Naive thymus-derived CD4-positive, alpha-beta T cell (primary cell): Measurements from ENCODE around the gene TEX53. TPM values are rescaled to one million over a fixed set of nuclear protein-coding genes. Genes with fewer than 3 reads are reported as not detected.

ENCODE experiments used
- ATAC-seq: fragments of 150-1000 bp; cut with Tn5 transposase; 2 replicates; pipeline ENCODE4 v1.10.0; 2021; ENCODE audit warnings: mild to moderate bottlenecking, moderate library complexity
- CTCF ChIA-PET: fragments of 350-600 bp; sonication (Branson Sonifier 250); formaldehyde crosslinking; loops from one replicate; lab custom pipeline; 2021; ENCODE audit warnings: antibody characterized with exemption; lab: Charles Lee
- POLR2A ChIA-PET: fragments of 350-600 bp; sonication (Branson Sonifier 250); formaldehyde crosslinking; loops from one replicate; lab custom pipeline; 2021; ENCODE audit warnings: antibody characterized with exemption, inconsistent platforms; lab: Charles Lee
- DNase-seq, 9 donors: peaks; one replicate each; pipeline versions ENCODE4 v3.0.0 to v3.0.0-alpha.2; 2020 to 2022; ENCODE audit warnings: mixed read lengths in 1 of 9
- H3K27ac ChIP-seq: one replicate; pipeline ENCODE4 v1.7.0; 2013; ENCODE audit warnings: mild to moderate bottlenecking, low read depth, low read length, moderate library complexity
- H3K27me3 ChIP-seq, 2 donors: one replicate each; pipeline ENCODE4 v1.7.0; 2013; ENCODE audit warnings: low read length in 2 of 2, mild to moderate bottlenecking in 2 of 2, moderate library complexity in 2 of 2; ENCODE audit not compliant: control insufficient read depth in 2 of 2, insufficient read depth in 2 of 2
- H3K36me3 ChIP-seq, 3 experiments: 1 replicate in 2 of 3; 2 replicates in 1 of 3; pipeline ENCODE4 v1.7.0; 2013; ENCODE audit warnings: low read length in 3 of 3, mild to moderate bottlenecking in 3 of 3, moderate library complexity in 1 of 3; ENCODE audit not compliant: insufficient read depth in 3 of 3, control insufficient read depth in 2 of 3
- H3K4me1 ChIP-seq, 2 donors: one replicate each; pipeline ENCODE4 v1.7.0; 2013; ENCODE audit warnings: low read length in 2 of 2, mild to moderate bottlenecking in 2 of 2, moderate library complexity in 1 of 2; ENCODE audit not compliant: control insufficient read depth in 2 of 2, insufficient read depth in 2 of 2
- H3K4me3 ChIP-seq: 2 replicates; pipeline ENCODE4 v1.7.0; 2013; ENCODE audit warnings: mild to moderate bottlenecking, low read length
- H3K9me3 ChIP-seq, 3 experiments: 1 replicate in 2 of 3; 2 replicates in 1 of 3; pipeline ENCODE4 v1.7.0; 2013; ENCODE audit warnings: low read length in 3 of 3; ENCODE audit not compliant: control insufficient read depth in 2 of 3
- H3K27ac Mint-ChIP-seq, 9 donors: one replicate each; pipeline ENCODE4 v1.8.0; 2020 to 2022; ENCODE audit warnings: mixed read lengths in 9 of 9, mild to moderate bottlenecking in 8 of 9, moderate library complexity in 5 of 9, inconsistent platforms in 2 of 9
- H3K27me3 Mint-ChIP-seq, 5 donors: one replicate each; pipeline ENCODE4 v1.8.0; 2021 to 2022; ENCODE audit warnings: mixed read lengths in 5 of 5, mild to moderate bottlenecking in 1 of 5
- H3K36me3 Mint-ChIP-seq, 5 donors: one replicate each; pipeline ENCODE4 v1.8.0; 2020 to 2022; ENCODE audit warnings: mixed read lengths in 5 of 5, mild to moderate bottlenecking in 3 of 5, inconsistent platforms in 1 of 5
- H3K4me1 Mint-ChIP-seq, 7 donors: one replicate each; pipeline ENCODE4 v1.8.0; 2020 to 2022; ENCODE audit warnings: mixed read lengths in 7 of 7, mild to moderate bottlenecking in 3 of 7, inconsistent platforms in 1 of 7
- H3K4me3 Mint-ChIP-seq, 10 donors: one replicate each; pipeline ENCODE4 v1.8.0; 2020 to 2022; ENCODE audit warnings: mild to moderate bottlenecking in 10 of 10, mixed read lengths in 10 of 10, moderate library complexity in 6 of 10, inconsistent platforms in 2 of 10
- H3K9me3 Mint-ChIP-seq, 11 donors: one replicate each; pipeline ENCODE4 v1.8.0; 2020 to 2022; ENCODE audit warnings: mixed read lengths in 11 of 11, mild to moderate bottlenecking in 4 of 11, inconsistent platforms in 1 of 11, moderate library complexity in 1 of 11
- intact Hi-C, 2 donors: fragments of 100-400 bp; cut with micrococcal nuclease; formaldehyde crosslinking; loops; one replicate each; pipeline ENCODE4 v1.15.1; 2023
- polyA plus RNA-seq, 2 donors: library from polyadenylated mRNA; unstranded; fragments of 300-500 nt; fragmentation: Illumina TruSeq; gene quantifications; one replicate each; pipeline ENCODE4 v1.2.3, GENCODE V29; 2021
- total RNA-seq, 6 experiments: library from RNA in 5 of 6; stranded (reverse) in 5 of 6; gene quantifications; 1 replicate in 5 of 6; 2 replicates in 1 of 6; pipeline ENCODE4 v1.2.3 and lab custom pipeline; 2021 to 2026

The TEX53 gene
- total and polyA plus RNA-seq, 7 experiments from 2014 or later = not detected

- no peaks in the 10 kb centered on the region for H3K27me3 Mint-ChIP-seq
- H3K4me1 ChIP-seq = peaks cover 0 to 23% of the 10 kb centered on the region in 2 donors
- ChIA-PET CTCF (interaction anchor here (0.9 to 7.3 kb wide), 6 partner anchors 63 to 285 kb away, joined by 3 to 141 read pairs (median 35); no protein-coding TSS in a partner anchor), POLR2A (interaction anchor here (1.2 kb wide), 1 partner anchor 27 kb away, joined by 3 read pairs; no protein-coding TSS in a partner anchor)
- DNase-seq (no peak), ATAC-seq (no peak)
- H3K9me3 Mint-ChIP-seq = peaks cover 0 to 3% (median 0%) of the 10 kb centered on the region in 11 donors
- H3K27me3 ChIP-seq = no peaks in the 10 kb centered on the region
- no peaks in the 10 kb centered on the region for H3K36me3 ChIP-seq
- no peak overlapping the region for H3K27ac ChIP-seq
- peaks cover 12 to 25% (median 21%) of the 10 kb centered on the region in 7 donors for H3K4me1 Mint-ChIP-seq
- H3K9me3 ChIP-seq = no peaks in the 10 kb centered on the region
- H3K4me3 Mint-ChIP-seq = no peak overlapping the region
- peaks cover 0 to 5% (median 1%) of the 10 kb centered on the region in 5 donors for H3K36me3 Mint-ChIP-seq
- H3K4me3 ChIP-seq = no peak overlapping the region
- no peak overlapping the region for H3K27ac Mint-ChIP-seq
- intact Hi-C loops = loop anchor here in 1 of 2 donors (10.0 kb wide), 2 partner anchors 221 to 321 kb away; no protein-coding TSS in a partner anchor
Measured at GRCh38 chr9:114655689-114656088, 1.9 kb downstream of the TEX53 start.

GRCh38 chr9:114653556-114654159 lies 3.9 kb downstream of the TEX53 start:
- Histone ChIP-seq H3K27me3 (no peaks in the 10 kb centered on the region), H3K4me3 (no peak overlapping the region), H3K9me3 (no peaks in the 10 kb centered on the region), H3K27ac (no peak overlapping the region), H3K36me3 (no peaks in the 10 kb centered on the region), H3K4me1 (peaks cover 0 to 23% of the 10 kb centered on the region in 2 donors)
- ChIA-PET POLR2A (interaction anchor here (0.6 to 4.4 kb wide), 12 partner anchors 13 to 280 kb away, joined by 3 to 71 read pairs (median 6); partner anchors contain the start of genes AKNA, ATP6V1G1 and TMEM268), CTCF (interaction anchor here (0.7 to 7.3 kb wide), 42 partner anchors 9 to 571 kb away, joined by 3 to 141 read pairs (median 5); partner anchors contain the start of genes AKNA, ATP6V1G1 and TMEM268)
- DNase-seq = peak; percentile 56 to 88 (median 81)
- intact Hi-C loops = loop anchor here (1.0 to 10.0 kb wide), 9 partner anchors 41 to 319 kb away; partner anchors contain the start of genes TMEM268 (in 1 of the 2) and WHRN (in 1 of the 2)
- Mint-ChIP-seq H3K4me1 (peaks cover 11 to 25% (median 21%) of the 10 kb centered on the region in 7 donors), H3K27me3 (no peaks in the 10 kb centered on the region), H3K27ac (peak overlapping the region in 7 of 9 donors; percentile 16 to 81 (median 56)), H3K36me3 (peaks cover 0 to 14% (median 6%) of the 10 kb centered on the region in 5 donors), H3K9me3 (peaks cover 0 to 2% (median 0%) of the 10 kb centered on the region in 11 donors), H3K4me3 (no peak overlapping the region)
- ATAC-seq = peak; percentile 99

GRCh38 chr9:114652776-114653555 lies 4.6 kb downstream of the TEX53 start:
- Mint-ChIP-seq H3K4me1 (peaks cover 11 to 25% (median 21%) of the 10 kb centered on the region in 7 donors), H3K27me3 (no peaks in the 10 kb centered on the region), H3K9me3 (peaks cover 0 to 3% (median 0%) of the 10 kb centered on the region in 11 donors), H3K36me3 (peaks cover 0 to 15% (median 12%) of the 10 kb centered on the region in 5 donors), H3K27ac (peak overlapping the region in 8 of 9 donors; percentile 24 to 81 (median 61)), H3K4me3 (peak overlapping the region in 1 of 10 donors; percentile 7)
- ATAC-seq = peak; percentile 6
- intact Hi-C loops = loop anchor here (1.0 to 10.0 kb wide), 9 partner anchors 41 to 318 kb away; partner anchors contain the start of genes TMEM268 (in 1 of the 2) and WHRN (in 1 of the 2)
- H3K27me3 ChIP-seq = no peaks in the 10 kb centered on the region
- H3K27ac ChIP-seq = no peak overlapping the region
- H3K4me3 ChIP-seq = no peak overlapping the region
- peaks cover 0 to 23% of the 10 kb centered on the region in 2 donors for H3K4me1 ChIP-seq
- no peak for DNase-seq
- POLR2A ChIA-PET = interaction anchor here (0.6 to 4.4 kb wide), 12 partner anchors 13 to 280 kb away, joined by 3 to 71 read pairs (median 6); partner anchors contain the start of genes AKNA, ATP6V1G1 and TMEM268
- H3K9me3 ChIP-seq = no peaks in the 10 kb centered on the region
- CTCF ChIA-PET = interaction anchor here (0.7 to 7.3 kb wide), 43 partner anchors 8 to 570 kb away, joined by 3 to 141 read pairs (median 5); partner anchors contain the start of genes AKNA, ATP6V1G1 and TMEM268
- H3K36me3 ChIP-seq = no peaks in the 10 kb centered on the region

GRCh38 chr9:114643896-114644295 lies 13.7 kb downstream of the TEX53 start:
- H3K27ac ChIP-seq = no peak overlapping the region
- no peaks in the 10 kb centered on the region for H3K9me3 ChIP-seq
- Mint-ChIP-seq H3K36me3 (peaks cover 7 to 75% (median 45%) of the 10 kb centered on the region in 5 donors), H3K4me3 (no peak overlapping the region), H3K9me3 (peaks cover 0 to 5% (median 0%) of the 10 kb centered on the region in 11 donors), H3K27ac (peak overlapping the region in 6 of 9 donors; percentile 2 to 77 (median 44)), H3K27me3 (no peaks in the 10 kb centered on the region), H3K4me1 (peaks cover 0 to 7% (median 0%) of the 10 kb centered on the region in 7 donors)
- H3K4me1 ChIP-seq = no peaks in the 10 kb centered on the region
- DNase-seq (no peak), ATAC-seq (no peak)
- no peak overlapping the region for H3K4me3 ChIP-seq
- CTCF ChIA-PET = interaction anchor here (1.8 kb wide), 1 partner anchor 10 kb away, joined by 12 read pairs; no protein-coding TSS in a partner anchor
- POLR2A ChIA-PET = no interaction called here
- H3K36me3 ChIP-seq = peaks cover 0 to 51% (median 3%) of the 10 kb centered on the region in 3 experiments
- H3K27me3 ChIP-seq = no peaks in the 10 kb centered on the region
- intact Hi-C loops = no loop called here

- H3K36me3 ChIP-seq = peaks cover 0 to 59% (median 3%) of the 10 kb centered on the region in 3 experiments
- POLR2A ChIA-PET = no interaction called here
- peaks cover 0 to 5% (median 0%) of the 10 kb centered on the region in 11 donors for H3K9me3 Mint-ChIP-seq
- intact Hi-C loops = no loop called here
- peaks cover 0 to 7% (median 0%) of the 10 kb centered on the region in 7 donors for H3K4me1 Mint-ChIP-seq
- H3K4me3 Mint-ChIP-seq = no peak overlapping the region
- no peaks in the 10 kb centered on the region for H3K27me3 Mint-ChIP-seq
- no peaks in the 10 kb centered on the region for H3K27me3 ChIP-seq
- ATAC-seq (no peak), DNase-seq (no peak)
- CTCF ChIA-PET = no interaction called here
- no peak overlapping the region for H3K4me3 ChIP-seq
- no peak overlapping the region for H3K27ac ChIP-seq
- H3K36me3 Mint-ChIP-seq = peaks cover 7 to 77% (median 45%) of the 10 kb centered on the region in 5 donors
- peak overlapping the region in 1 of 9 donors; percentile 18 for H3K27ac Mint-ChIP-seq
- no peaks in the 10 kb centered on the region for H3K9me3 ChIP-seq
- no peaks in the 10 kb centered on the region for H3K4me1 ChIP-seq
Measured at GRCh38 chr9:114643001-114643400, 14.6 kb downstream of the TEX53 start.

- Mint-ChIP-seq H3K4me1 (peaks cover 0 to 7% (median 0%) of the 10 kb centered on the region in 7 donors), H3K9me3 (peaks cover 0 to 4% (median 0%) of the 10 kb centered on the region in 11 donors), H3K4me3 (no peak overlapping the region), H3K27me3 (no peaks in the 10 kb centered on the region), H3K27ac (peak overlapping the region in 5 of 9 donors; percentile 22 to 67 (median 43)), H3K36me3 (peaks cover 5 to 70% (median 38%) of the 10 kb centered on the region in 5 donors)
- Histone ChIP-seq H3K36me3 (peaks cover 0 to 66% (median 3%) of the 10 kb centered on the region in 3 experiments), H3K27ac (no peak overlapping the region), H3K4me3 (no peak overlapping the region), H3K27me3 (no peaks in the 10 kb centered on the region), H3K9me3 (no peaks in the 10 kb centered on the region), H3K4me1 (no peaks in the 10 kb centered on the region)
- POLR2A ChIA-PET = no interaction called here
- DNase-seq (no peak), ATAC-seq (no peak)
- CTCF ChIA-PET = interaction anchor here (1.1 kb wide), 1 partner anchor 209 kb away, joined by 3 read pairs; no protein-coding TSS in a partner anchor
- intact Hi-C loops = no loop called here
Measured at GRCh38 chr9:114641967-114642366, 15.6 kb downstream of the TEX53 start.
